PC-3 (cell line): ENCODE data around the gene MDH1B. TPM values are rescaled to one million over a fixed set of nuclear protein-coding genes. Genes with fewer than 3 reads are reported as not detected.

Experiments
- ATAC-seq: fragments of 200-7000 bp; cut with Tn5 transposase; 2 replicates; pipeline ENCODE4 v1.9.1; 2020; ENCODE audit warnings: mild to moderate bottlenecking, moderate library complexity
- BruUV-seq: library from RNA; stranded (reverse); fragments of 400-500 nt; replicated peaks from 2 replicates; lab custom pipeline; 2021; lab: Mats Ljungman, UMichigan
- CTCF ChIA-PET: fragments of 300-600 bp; sonication (Branson Sonifier 250); formaldehyde crosslinking; loops from one replicate; lab custom pipeline; 2022; ENCODE audit warnings: antibody characterized with exemption; lab: Charles Lee
- POLR2A ChIA-PET: fragments of 300-600 bp; sonication (Branson Sonifier 250); formaldehyde crosslinking; loops from one replicate; lab custom pipeline; 2022; ENCODE audit warnings: antibody characterized with exemption; ENCODE audit not compliant: unreplicated experiment; lab: Charles Lee
- DNase-seq: peaks from one replicate; pipeline ENCODE4 v3.0.0-alpha.2; 2015
- H2AFZ ChIP-seq: fragments of 300-600 bp; sonication (generic); 2 replicates; pipeline ENCODE4 v1.6.0; 2016; ENCODE audit warnings: antibody characterized with exemption, low read length
- H3F3A ChIP-seq: fragments of 300-600 bp; sonication (generic); one replicate; pipeline ENCODE4 v1.6.0; 2017; ENCODE audit warnings: antibody characterized with exemption, low read length, control low read depth, mild to moderate bottlenecking; ENCODE audit not compliant: unreplicated experiment
- H3K27ac ChIP-seq: fragments of 300-600 bp; sonication (generic); 2 replicates; pipeline ENCODE4 v1.5.1; 2016; ENCODE audit warnings: mild to moderate bottlenecking, low read length
- H3K27me3 ChIP-seq: fragments of 300-600 bp; sonication (generic); 2 replicates; pipeline ENCODE4 v1.6.1; 2016; ENCODE audit warnings: low read length, mixed read lengths
- H3K36me3 ChIP-seq: fragments of 300-600 bp; sonication (generic); 2 replicates; pipeline ENCODE4 v1.6.1; 2016; ENCODE audit warnings: low read depth, mixed run types, low read length, mixed read lengths
- H3K4me1 ChIP-seq: fragments of 300-600 bp; sonication (generic); 2 replicates; pipeline ENCODE4 v1.5.1; 2016; ENCODE audit warnings: low read length; ENCODE audit not compliant: insufficient read depth
- H3K4me2 ChIP-seq: fragments of 300-600 bp; sonication (generic); 2 replicates; pipeline ENCODE4 v1.6.0; 2016; ENCODE audit warnings: low read length
- H3K4me3 ChIP-seq: fragments of 300-600 bp; sonication (generic); 2 replicates; pipeline ENCODE4 v1.5.1; 2016; ENCODE audit warnings: mild to moderate bottlenecking, low read length, mixed read lengths
- H3K79me2 ChIP-seq: fragments of 300-600 bp; sonication (generic); 2 replicates; pipeline ENCODE4 v1.6.1; 2017; ENCODE audit warnings: low read length, mixed read lengths
- H3K9ac ChIP-seq: fragments of 300-600 bp; sonication (generic); 2 replicates; pipeline ENCODE4 v1.6.0; 2016; ENCODE audit warnings: mild to moderate bottlenecking, low read length
- H3K9me2 ChIP-seq: fragments of 300-600 bp; sonication (generic); replicated peaks from 2 replicates; pipeline ENCODE4 v1.6.1; 2016; ENCODE audit warnings: mixed run types, low read length, mixed read lengths
- H3K9me3 ChIP-seq: fragments of 300-600 bp; sonication (generic); 2 replicates; pipeline ENCODE4 v1.6.1; 2016; ENCODE audit warnings: low read length, mixed read lengths
- H4K20me1 ChIP-seq: fragments of 300-600 bp; sonication (generic); 2 replicates; pipeline ENCODE4 v1.6.1; 2016; ENCODE audit warnings: low read length, mixed read lengths
- CTCF ChIP-seq: fragments of 300-600 bp; sonication (generic); conservative IDR thresholded peaks from 2 replicates; pipeline ENCODE4 v1.5.1; 2017; ENCODE audit warnings: antibody characterized with exemption, low read depth, mild to moderate bottlenecking, low read length
- EZH2 ChIP-seq: fragments of 300-600 bp; sonication (generic); IDR thresholded peaks from one replicate; pipeline ENCODE4 v1.6.1; 2017; ENCODE audit warnings: antibody characterized with exemption, mild to moderate bottlenecking, low read length; ENCODE audit not compliant: unreplicated experiment
- EZH2phosphoT487 ChIP-seq: fragments of 300-600 bp; sonication (generic); IDR thresholded peaks from 2 replicates; pipeline ENCODE4 v1.6.1; 2018; ENCODE audit warnings: mild to moderate bottlenecking, antibody characterized with exemption, low read length, borderline replicate concordance
- intact Hi-C: fragments of 100-400 bp; cut with micrococcal nuclease; formaldehyde crosslinking; loops from 2 replicates; pipeline ENCODE4 v1.9.0; 2023
- total RNA-seq: library from RNA; depleted of rRNA; stranded (reverse); fragments of >200 nt; gene quantifications from 2 replicates; pipeline ENCODE4 v1.2.3, GENCODE V29; 2014

Gene MDH1B
- total RNA-seq, 1 experiment from 2014 or later = 0.40 TPM

- ATAC-seq = no peak
- Histone ChIP-seq H3K9ac (no peak overlapping the region), H2AFZ (no peak overlapping the region), H3K9me2 (no peaks in the 10 kb centered on the region), H3K36me3 (peaks cover 92% of the 10 kb centered on the region), H3K27ac (no peak overlapping the region), H3K79me2 (peaks cover 37% of the 10 kb centered on the region), H3K4me2 (no peak overlapping the region), H4K20me1 (no peaks in the 10 kb centered on the region), H3K4me1 (no peaks in the 10 kb centered on the region), H3F3A (no peaks in the 10 kb centered on the region), H3K27me3 (no peaks in the 10 kb centered on the region), H3K9me3 (peaks cover 13% of the 10 kb centered on the region; the same call in 1 of the 2 replicates), H3K4me3 (no peak overlapping the region)
- intact Hi-C loops = no loop called here
- DNase-seq = no peak
- POLR2A ChIA-PET = no interaction called here
- CTCF ChIA-PET = no interaction called here
- BruUV-seq = no TSS peak
- no peak for TF ChIP-seq EZH2phosphoT487
- no peak for TF ChIP-seq CTCF
- no peak for TF ChIP-seq EZH2
Observed at GRCh38 chr2:206776432-206776831, 11.3 kb upstream of the MDH1B start.

- ChIA-PET POLR2A (interaction anchor here (0.6 kb wide), 1 partner anchor 159 kb away, joined by 3 read pairs; no protein-coding TSS in a partner anchor), CTCF (no interaction called here)
- H2AFZ ChIP-seq = no peak overlapping the region
- no peaks in the 10 kb centered on the region for H3K9me2 ChIP-seq
- H3K4me2 ChIP-seq = no peak overlapping the region
- H3K27me3 ChIP-seq = no peaks in the 10 kb centered on the region
- ATAC-seq (no peak), DNase-seq (no peak)
- intact Hi-C loops = no loop called here
- H3F3A ChIP-seq = no peaks in the 10 kb centered on the region
- peaks cover 82% of the 10 kb centered on the region for H3K36me3 ChIP-seq
- H3K79me2 ChIP-seq = peaks cover 37% of the 10 kb centered on the region
- BruUV-seq = no TSS peak
- H4K20me1 ChIP-seq = 0 out of 2 replicates have a peak, but pooled peaks cover 1% of the 10 kb centered on the region
- no peak overlapping the region for H3K4me3 ChIP-seq
- TF ChIP-seq EZH2 = no peak
- no peak for TF ChIP-seq EZH2phosphoT487
- TF ChIP-seq CTCF = no peak
- H3K27ac ChIP-seq = no peak overlapping the region
- H3K9ac ChIP-seq = no peak overlapping the region
- no peaks in the 10 kb centered on the region for H3K4me1 ChIP-seq
- H3K9me3 ChIP-seq = 0 out of 2 replicates have a peak, but pooled peaks cover 9% of the 10 kb centered on the region
Observed at GRCh38 chr2:206774871-206775270, 9.7 kb upstream of the MDH1B start.
